HG03558 (cell line): ENCODE results near the gene RPLP2.

ENCODE experiments used
- ATAC-seq: cut with Tn5 transposase; IDR thresholded peaks from one replicate; pipeline ENCODE4 v1.9.1; 2021; ENCODE audit warnings: moderate number of reproducible peaks; ENCODE audit not compliant: unreplicated experiment; ENCODE audit errors: extremely low read depth

RPLP2 gene

GRCh38 chr11:802693-803466, 6.9 kb upstream of the RPLP2 start:
- ATAC-seq: no peak

GRCh38 chr11:803467-803742, 6.4 kb upstream of the RPLP2 start:
- ATAC-seq: no peak

- ATAC-seq: no peak
These were observed 5.8 kb upstream of the RPLP2 start for GRCh38 chr11:803770-804598.

- ATAC-seq: no peak
These were observed 5.2 kb upstream of the RPLP2 start for GRCh38 chr11:804599-804964.

GRCh38 chr11:808427-809286, 1.1 kb upstream of the RPLP2 start:
- ATAC-seq: no peak

GRCh38 chr11:810040-810567, 337 bp downstream of the RPLP2 start:
- no peak for ATAC-seq

GRCh38 chr11:811446-812245, 1.9 kb downstream of the RPLP2 start:
- no peak for ATAC-seq

GRCh38 chr11:812390-812789, 2.6 kb downstream of the RPLP2 start:
- no peak for ATAC-seq

- no peak for ATAC-seq
These were observed 3.3 kb downstream of the RPLP2 start for GRCh38 chr11:813072-813455.

GRCh38 chr11:813456-814096, 3.8 kb downstream of the RPLP2 start:
- no peak for ATAC-seq

- no peak for ATAC-seq
These were observed 6.1 kb downstream of the RPLP2 start for GRCh38 chr11:815675-816432.

- ATAC-seq: no peak
These were observed 6.6 kb downstream of the RPLP2 start for GRCh38 chr11:816433-816779.

GRCh38 chr11:818396-819128, 8.8 kb downstream of the RPLP2 start, which contains the start of gene PNPLA2:
Gene PNPLA2, plus strand, starts transcription at chr11:818914. Its CDS starts 805 bp downstream, at chr11:819719.
- ATAC-seq: no peak

GRCh38 chr11:819129-819931, 9.6 kb downstream of the RPLP2 start:
- peak; percentile 36 for ATAC-seq

GRCh38 chr11:819943-820649, 10.3 kb downstream of the RPLP2 start:
- ATAC-seq: peak; percentile 26

GRCh38 chr11:820655-821511, 11.1 kb downstream of the RPLP2 start:
- no peak for ATAC-seq
